KMS-11 (cell line): ENCODE results near the gene TMPRSS6.

Experiments
- H2AFZ ChIP-seq: fragments of 200-600 bp; sonication (generic); 2 replicates; pipeline ENCODE4 v1.6.1; 2016; ENCODE audit warnings: antibody characterized with exemption, mixed run types, low read depth
- H3K27ac ChIP-seq: fragments of 200-600 bp; sonication (generic); 2 replicates; pipeline ENCODE4 v1.6.1; 2016; ENCODE audit warnings: mild to moderate bottlenecking, mixed run types
- H3K27me3 ChIP-seq: fragments of 200-600 bp; sonication (generic); 2 replicates; pipeline ENCODE4 v1.6.1; 2017; ENCODE audit warnings: mild to moderate bottlenecking, low read depth, mixed run types, moderate library complexity; ENCODE audit not compliant: insufficient read depth
- H3K36me3 ChIP-seq: fragments of 200-600 bp; sonication (generic); 2 replicates; pipeline ENCODE4 v1.6.1; 2017; ENCODE audit warnings: mild to moderate bottlenecking, mixed run types; ENCODE audit not compliant: insufficient read depth
- H3K4me1 ChIP-seq: fragments of 200-600 bp; sonication (generic); 2 replicates; pipeline ENCODE4 v1.6.1; 2016; ENCODE audit warnings: mild to moderate bottlenecking, low read depth, mixed run types; ENCODE audit not compliant: poor library complexity, severe bottlenecking
- H3K4me2 ChIP-seq: fragments of 200-600 bp; sonication (generic); 2 replicates; pipeline ENCODE4 v1.7.0; 2016; ENCODE audit warnings: mild to moderate bottlenecking, mixed run types
- H3K4me3 ChIP-seq: fragments of 200-600 bp; sonication (generic); IDR thresholded peaks from 2 replicates; pipeline ENCODE4 v1.6.1; 2017; ENCODE audit warnings: low read depth, low read length, mixed read lengths; ENCODE audit not compliant: insufficient read depth
- H3K79me2 ChIP-seq: fragments of 200-600 bp; sonication (generic); 2 replicates; pipeline ENCODE4 v1.6.1; 2016; ENCODE audit warnings: low read depth, mixed run types; ENCODE audit not compliant: insufficient read depth
- H3K9ac ChIP-seq: fragments of 200-600 bp; sonication (generic); 2 replicates; pipeline ENCODE4 v1.6.1; 2016; ENCODE audit warnings: mild to moderate bottlenecking, mixed run types
- H4K20me1 ChIP-seq: fragments of 200-600 bp; sonication (generic); 2 replicates; pipeline ENCODE4 v1.6.1; 2016; ENCODE audit warnings: mild to moderate bottlenecking, mixed run types; ENCODE audit not compliant: insufficient read depth
- CTCF ChIP-seq: fragments of 200-600 bp; sonication (generic); conservative IDR thresholded peaks from 2 replicates; pipeline ENCODE4 v1.6.1; 2017; ENCODE audit warnings: low read depth, mild to moderate bottlenecking, antibody characterized with exemption, low read length, moderate library complexity, mixed read lengths

TMPRSS6 gene

GRCh38 chr22:37122598-37123180, 13.2 kb upstream of the TMPRSS6 start:
- Histone ChIP-seq H3K79me2 (no peaks in the 10 kb centered on the region), H3K27ac (peak overlapping the region; percentile 58), H3K4me3 (no peak overlapping the region), H3K27me3 (no peaks in the 10 kb centered on the region), H3K9ac (peak overlapping the region; percentile 42; the same call in 1 of the 2 replicates), H2AFZ (peak overlapping the region; percentile 55; the same call in 1 of the 2 replicates), H3K4me2 (peak overlapping the region; percentile 78), H3K4me1 (peaks cover 23% of the 10 kb centered on the region), H3K36me3 (no peaks in the 10 kb centered on the region), H4K20me1 (no peaks in the 10 kb centered on the region)
- no peak for TF ChIP-seq CTCF

GRCh38 chr22:37121887-37122591, 12.5 kb upstream of the TMPRSS6 start:
- Histone ChIP-seq H3K9ac (peak overlapping the region; percentile 42; the same call in 1 of the 2 replicates), H3K4me2 (peak overlapping the region; percentile 78), H3K27ac (peak overlapping the region; percentile 58)

GRCh38 chr22:37120569-37121340, 11.2 kb upstream of the TMPRSS6 start:
- Histone ChIP-seq H4K20me1 (no peaks in the 10 kb centered on the region), H3K4me3 (no peak overlapping the region), H3K9ac (no peak overlapping the region), H3K4me1 (peaks cover 23% of the 10 kb centered on the region), H2AFZ (no peak overlapping the region), H3K79me2 (no peaks in the 10 kb centered on the region), H3K27me3 (no peaks in the 10 kb centered on the region), H3K27ac (no peak overlapping the region), H3K4me2 (no peak overlapping the region), H3K36me3 (no peaks in the 10 kb centered on the region)
- TF ChIP-seq CTCF = no peak

More at GRCh38 chr22:37121887-37122591, 12.5 kb upstream of the TMPRSS6 start:
- Histone ChIP-seq H2AFZ (peak overlapping the region; percentile 55), H3K79me2 (no peaks in the 10 kb centered on the region), H3K36me3 (no peaks in the 10 kb centered on the region), H3K4me3 (no peak overlapping the region), H3K4me1 (peaks cover 23% of the 10 kb centered on the region), H3K27me3 (no peaks in the 10 kb centered on the region), H4K20me1 (no peaks in the 10 kb centered on the region)
- no peak for TF ChIP-seq CTCF

GRCh38 chr22:37119872-37120271, 10.4 kb upstream of the TMPRSS6 start:
- Histone ChIP-seq H3K79me2 (no peaks in the 10 kb centered on the region), H3K27me3 (no peaks in the 10 kb centered on the region), H3K9ac (no peak overlapping the region), H2AFZ (no peak overlapping the region), H4K20me1 (no peaks in the 10 kb centered on the region), H3K4me1 (peaks cover 23% of the 10 kb centered on the region), H3K4me2 (no peak overlapping the region), H3K36me3 (no peaks in the 10 kb centered on the region), H3K4me3 (no peak overlapping the region), H3K27ac (no peak overlapping the region)
- TF ChIP-seq CTCF = no peak
